HepG2 (cell line): ENCODE measurements around the gene BDP1. TPM values are rescaled to one million over a fixed set of nuclear protein-coding genes. Genes with fewer than 3 reads are reported as not detected.

ENCODE experiments used
- ATF1 ChIP-seq: IDR thresholded peaks from 2 replicates; pipeline ENCODE4 v1.6.1; 2016; ENCODE audit warnings: mild to moderate bottlenecking, control low read depth
- JDP2 ChIP-seq: sonication (generic); formaldehyde crosslinking; IDR thresholded peaks from 2 replicates; pipeline ENCODE4 v1.8.1; 2022; ENCODE audit warnings: missing genetic modification reagents, borderline replicate concordance
- NR1H2 ChIP-seq: sonication (generic); formaldehyde crosslinking; IDR thresholded peaks from 2 replicates; pipeline ENCODE4 v1.8.1; 2022; ENCODE audit warnings: low read depth, missing genetic modification reagents, borderline replicate concordance
- POLR2G ChIP-seq: fragments of 200-400 bp; formaldehyde crosslinking; IDR thresholded peaks from 2 replicates; pipeline ENCODE4 v1.6.1; 2018; ENCODE audit warnings: mild to moderate bottlenecking, low read depth, low read length, moderate library complexity
- PRDM15 ChIP-seq: sonication (generic); formaldehyde crosslinking; IDR thresholded peaks from 2 replicates; pipeline ENCODE4 v1.4.0; 2020; ENCODE audit warnings: missing genetic modification reagents
- SP140L ChIP-seq: sonication (generic); formaldehyde crosslinking; IDR thresholded peaks from 2 replicates; pipeline ENCODE4 v1.4.0; 2020; ENCODE audit warnings: missing genetic modification reagents, borderline replicate concordance
- SRY ChIP-seq: sonication (generic); formaldehyde crosslinking; IDR thresholded peaks from 2 replicates; pipeline ENCODE4 v1.8.0; 2022; ENCODE audit warnings: mild to moderate bottlenecking, missing genetic modification reagents
- TP53 ChIP-seq: sonication (generic); formaldehyde crosslinking; conservative IDR thresholded peaks from 2 replicates; pipeline ENCODE4 v1.4.0; 2020; ENCODE audit warnings: missing genetic modification reagents
- ZFY ChIP-seq: sonication (generic); formaldehyde crosslinking; IDR thresholded peaks from 2 replicates; pipeline ENCODE4 v1.4.0; 2020; ENCODE audit warnings: missing genetic modification reagents
- ZKSCAN1 ChIP-seq: fragments of 150-350 bp; IDR thresholded peaks from 2 replicates; pipeline ENCODE4 v1.6.1; 2014; ENCODE audit warnings: low read length
- ZMYM3 ChIP-seq: sonication (generic); formaldehyde crosslinking; IDR thresholded peaks from 2 replicates; pipeline ENCODE4 v1.5.1; 2020; ENCODE audit warnings: mild to moderate bottlenecking, missing genetic modification reagents
- ZNF530 ChIP-seq: sonication (generic); formaldehyde crosslinking; IDR thresholded peaks from 2 replicates; pipeline ENCODE4 v1.5.0; 2020; ENCODE audit warnings: low read depth, mild to moderate bottlenecking, missing genetic modification reagents
- ZNF589 ChIP-seq: sonication (generic); formaldehyde crosslinking; conservative IDR thresholded peaks from 2 replicates; pipeline ENCODE4 v1.8.0; 2022; ENCODE audit warnings: mild to moderate bottlenecking, moderate library complexity, missing genetic modification reagents
- ZNF7 ChIP-seq: IDR thresholded peaks from 2 replicates; pipeline ENCODE4 v1.6.1; 2016; ENCODE audit warnings: missing biosample characterization, missing genetic modification reagents
- ZNF737 ChIP-seq: sonication (generic); formaldehyde crosslinking; IDR thresholded peaks from 2 replicates; pipeline ENCODE4 v1.5.0; 2020; ENCODE audit warnings: missing genetic modification reagents, mild to moderate bottlenecking, borderline replicate concordance
- polyA plus RNA-seq, 8 experiments: library from polyadenylated mRNA; depleted of rRNA in 3 of 8; stranded (reverse) in 7 of 8; unstranded in 1 of 8; fragments of >200 nt; fragmentation: Illumina TruSeq in 4 of 8; extraction: Trizol in 4 of 8; gene quantifications; 2 replicates each; pipeline versions ENCODE4 v1.2.1 to v1.2.3, GENCODE V29; 2011 to 2016; ENCODE audit warnings: low read depth in 4 of 8, missing spikeins in 1 of 8, mixed read lengths in 1 of 8; ENCODE audit not compliant: insufficient read depth in 1 of 8
- total RNA-seq, 5 experiments: library from RNA; depleted of rRNA; stranded (reverse); fragments of >200 nt; fragmentation: Illumina TruSeq; extraction: Trizol; gene quantifications; 2 replicates each; pipeline ENCODE4 v1.2.3, GENCODE V29; 2016; ENCODE audit warnings: low read depth in 1 of 5
- TF ChIP-seq, protein P1 (sequence below): sonication (generic); formaldehyde crosslinking; IDR thresholded peaks from 2 replicates; pipeline ENCODE4 v1.5.0; 2020; ENCODE audit warnings: mild to moderate bottlenecking, missing genetic modification reagents, borderline replicate concordance
- TF ChIP-seq, protein P2 (sequence below): sonication (generic); formaldehyde crosslinking; IDR thresholded peaks from 2 replicates; pipeline ENCODE4 v1.5.0; 2020; ENCODE audit warnings: missing genetic modification reagents, mild to moderate bottlenecking, borderline replicate concordance
- TF ChIP-seq, protein P3 (sequence below): IDR thresholded peaks from 2 replicates; pipeline ENCODE4 v1.6.1; 2016; ENCODE audit warnings: control low read depth

The BDP1 gene
- total and polyA plus RNA-seq, 2 of the 13 experiments (the other 11 are each of a cell fraction or from before 2014, with no cell fraction given): 10.2 to 22.4 TPM

DNA sequence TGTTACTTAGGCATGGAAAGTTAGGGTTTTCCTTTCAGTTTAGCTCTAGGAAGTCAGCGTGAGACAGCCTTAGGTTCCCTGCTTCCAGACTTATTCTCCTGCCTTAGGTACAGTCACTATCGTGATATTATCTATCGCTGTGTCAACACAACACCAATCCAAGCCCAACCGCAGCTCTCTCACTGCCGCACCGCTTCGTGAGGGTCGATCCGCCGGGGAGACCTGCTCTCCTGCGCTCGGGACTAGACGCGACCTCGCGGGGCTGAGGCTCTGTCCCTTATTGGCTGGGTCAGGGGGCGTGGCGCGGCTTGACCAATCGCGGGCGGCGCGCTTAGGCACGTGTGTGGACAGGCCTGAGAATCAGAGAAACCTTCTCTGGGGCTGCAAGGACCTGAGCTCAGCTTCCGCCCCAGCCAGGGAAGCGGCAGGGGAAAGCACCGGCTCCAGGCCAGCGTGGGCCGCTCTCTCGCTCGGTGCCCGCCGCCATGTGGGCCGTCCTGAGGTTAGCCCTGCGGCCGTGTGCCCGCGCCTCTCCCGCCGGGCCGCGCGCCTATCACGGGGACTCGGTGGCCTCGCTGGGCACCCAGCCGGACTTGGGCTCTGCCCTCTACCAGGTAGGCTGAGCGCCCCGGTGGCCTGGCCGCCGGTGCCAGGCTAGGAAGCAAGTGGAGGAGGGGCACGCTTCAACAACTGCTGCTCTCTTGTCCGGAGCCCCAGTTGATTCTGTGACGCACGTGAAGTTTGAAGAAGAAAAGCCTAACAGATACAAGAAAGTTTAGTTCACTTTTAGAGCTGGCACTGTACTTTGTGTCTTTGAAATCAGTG is 131.7 kb downstream of the BDP1 start, which contains the start of gene MCCC2 (continued):
- TF ChIP-seq, protein P1, sequence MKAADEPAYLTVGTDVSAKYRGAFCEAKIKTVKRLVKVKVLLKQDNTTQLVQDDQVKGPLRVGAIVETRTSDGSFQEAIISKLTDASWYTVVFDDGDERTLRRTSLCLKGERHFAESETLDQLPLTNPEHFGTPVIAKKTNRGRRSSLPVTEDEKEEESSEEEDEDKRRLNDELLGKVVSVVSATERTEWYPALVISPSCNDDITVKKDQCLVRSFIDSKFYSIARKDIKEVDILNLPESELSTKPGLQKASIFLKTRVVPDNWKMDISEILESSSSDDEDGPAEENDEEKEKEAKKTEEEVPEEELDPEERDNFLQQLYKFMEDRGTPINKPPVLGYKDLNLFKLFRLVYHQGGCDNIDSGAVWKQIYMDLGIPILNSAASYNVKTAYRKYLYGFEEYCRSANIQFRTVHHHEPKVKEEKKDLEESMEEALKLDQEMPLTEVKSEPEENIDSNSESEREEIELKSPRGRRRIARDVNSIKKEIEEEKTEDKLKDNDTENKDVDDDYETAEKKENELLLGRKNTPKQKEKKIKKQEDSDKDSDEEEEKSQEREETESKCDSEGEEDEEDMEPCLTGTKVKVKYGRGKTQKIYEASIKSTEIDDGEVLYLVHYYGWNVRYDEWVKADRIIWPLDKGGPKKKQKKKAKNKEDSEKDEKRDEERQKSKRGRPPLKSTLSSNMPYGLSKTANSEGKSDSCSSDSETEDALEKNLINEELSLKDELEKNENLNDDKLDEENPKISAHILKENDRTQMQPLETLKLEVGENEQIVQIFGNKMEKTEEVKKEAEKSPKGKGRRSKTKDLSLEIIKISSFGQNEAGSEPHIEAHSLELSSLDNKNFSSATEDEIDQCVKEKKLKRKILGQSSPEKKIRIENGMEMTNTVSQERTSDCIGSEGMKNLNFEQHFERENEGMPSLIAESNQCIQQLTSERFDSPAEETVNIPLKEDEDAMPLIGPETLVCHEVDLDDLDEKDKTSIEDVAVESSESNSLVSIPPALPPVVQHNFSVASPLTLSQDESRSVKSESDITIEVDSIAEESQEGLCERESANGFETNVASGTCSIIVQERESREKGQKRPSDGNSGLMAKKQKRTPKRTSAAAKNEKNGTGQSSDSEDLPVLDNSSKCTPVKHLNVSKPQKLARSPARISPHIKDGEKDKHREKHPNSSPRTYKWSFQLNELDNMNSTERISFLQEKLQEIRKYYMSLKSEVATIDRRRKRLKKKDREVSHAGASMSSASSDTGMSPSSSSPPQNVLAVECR: peak; percentile 95; the same call in 1 of the 2 replicates
- TF ChIP-seq SP140L (CRISPR knock-in tag): no peak
- no peak for TF ChIP-seq TP53
- no peak for TF ChIP-seq JDP2 (CRISPR knock-in tag)
- no peak for TF ChIP-seq ZNF530 (CRISPR knock-in tag)
- TF ChIP-seq ZNF737: 0 out of 2 replicates have a peak, but pooled peaks have one; percentile 22
- TF ChIP-seq NR1H2: 0 out of 2 replicates have a peak, but pooled peaks have one; percentile 63
- TF ChIP-seq ZNF589 (CRISPR knock-in tag): no peak
- no peak for TF ChIP-seq ZNF7 (CRISPR knock-in tag)
- TF ChIP-seq, protein P2, sequence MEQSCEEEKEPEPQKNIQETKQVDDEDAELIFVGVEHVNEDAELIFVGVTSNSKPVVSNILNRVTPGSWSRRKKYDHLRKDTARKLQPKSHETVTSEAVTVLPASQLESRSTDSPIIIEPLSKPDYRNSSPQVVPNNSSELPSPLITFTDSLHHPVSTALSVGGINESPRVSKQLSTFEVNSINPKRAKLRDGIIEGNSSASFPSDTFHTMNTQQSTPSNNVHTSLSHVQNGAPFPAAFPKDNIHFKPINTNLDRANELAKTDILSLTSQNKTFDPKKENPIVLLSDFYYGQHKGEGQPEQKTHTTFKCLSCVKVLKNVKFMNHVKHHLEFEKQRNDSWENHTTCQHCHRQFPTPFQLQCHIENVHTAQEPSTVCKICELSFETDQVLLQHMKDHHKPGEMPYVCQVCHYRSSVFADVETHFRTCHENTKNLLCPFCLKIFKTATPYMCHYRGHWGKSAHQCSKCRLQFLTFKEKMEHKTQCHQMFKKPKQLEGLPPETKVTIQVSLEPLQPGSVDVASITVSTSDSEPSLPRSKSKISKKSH: peak; percentile 91
- no peak for TF ChIP-seq PRDM15 (CRISPR knock-in tag)
- TF ChIP-seq ZMYM3 (CRISPR knock-in tag): peak; percentile 14; the same call in 1 of the 2 replicates
- TF ChIP-seq POLR2G: peak; percentile 96
- TF ChIP-seq, protein P3, sequence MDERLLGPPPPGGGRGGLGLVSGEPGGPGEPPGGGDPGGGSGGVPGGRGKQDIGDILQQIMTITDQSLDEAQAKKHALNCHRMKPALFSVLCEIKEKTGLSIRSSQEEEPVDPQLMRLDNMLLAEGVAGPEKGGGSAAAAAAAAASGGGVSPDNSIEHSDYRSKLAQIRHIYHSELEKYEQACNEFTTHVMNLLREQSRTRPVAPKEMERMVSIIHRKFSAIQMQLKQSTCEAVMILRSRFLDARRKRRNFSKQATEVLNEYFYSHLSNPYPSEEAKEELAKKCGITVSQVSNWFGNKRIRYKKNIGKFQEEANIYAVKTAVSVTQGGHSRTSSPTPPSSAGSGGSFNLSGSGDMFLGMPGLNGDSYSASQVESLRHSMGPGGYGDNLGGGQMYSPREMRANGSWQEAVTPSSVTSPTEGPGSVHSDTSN (CRISPR knock-in tag): no peak
- TF ChIP-seq SRY (CRISPR knock-in tag): peak; percentile 77; the same call in 1 of the 2 replicates
- TF ChIP-seq ZFY (CRISPR knock-in tag): peak; percentile 98
- 0 out of 2 replicates have a peak, but pooled peaks have one; percentile 28 for TF ChIP-seq ATF1 (CRISPR knock-in tag)
- TF ChIP-seq ZKSCAN1: no peak
